Parathyroid adenoma (tissue), 2 donors: ENCODE results near the gene VPS41.

Experiments
- H2AFZ ChIP-seq: fragments of 300-600 bp; sonication (generic); one replicate; pipeline ENCODE4 v1.7.0; 2017; ENCODE audit warnings: antibody characterized with exemption, mild to moderate bottlenecking
- H3K27ac ChIP-seq: fragments of 300-600 bp; sonication (generic); one replicate; pipeline ENCODE4 v1.7.0; 2017
- H3K27me3 ChIP-seq: fragments of 300-600 bp; sonication (generic); one replicate; pipeline ENCODE4 v1.7.0; 2017; ENCODE audit warnings: low read length; ENCODE audit not compliant: control insufficient read depth, insufficient read depth
- H3K36me3 ChIP-seq: fragments of 300-600 bp; sonication (generic); one replicate; pipeline ENCODE4 v1.7.0; 2017; ENCODE audit warnings: low read length; ENCODE audit not compliant: control insufficient read depth, insufficient read depth
- H3K4me1 ChIP-seq: fragments of 300-600 bp; sonication (generic); one replicate; pipeline ENCODE4 v1.7.0; 2017; ENCODE audit warnings: control low read depth
- H3K4me2 ChIP-seq: fragments of 300-600 bp; sonication (generic); one replicate; pipeline ENCODE4 v1.7.0; 2017; ENCODE audit warnings: low read length
- H3K4me3 ChIP-seq: fragments of 300-600 bp; sonication (generic); one replicate; pipeline ENCODE4 v1.7.0; 2017; ENCODE audit warnings: low read depth, low read length
- H3K79me2 ChIP-seq: fragments of 300-600 bp; sonication (generic); one replicate; pipeline ENCODE4 v1.7.0; 2017; ENCODE audit warnings: control low read depth
- H3K9ac ChIP-seq: fragments of 300-600 bp; sonication (generic); one replicate; pipeline ENCODE4 v1.7.0; 2017; ENCODE audit warnings: mild to moderate bottlenecking
- H3K9me3 ChIP-seq: fragments of 300-600 bp; sonication (generic); one replicate; pipeline ENCODE4 v1.7.0; 2017; ENCODE audit warnings: low read length; ENCODE audit not compliant: control insufficient read depth
- CTCF ChIP-seq: fragments of 300-600 bp; sonication (generic); IDR thresholded peaks from one replicate; pipeline ENCODE4 v1.7.0; 2017; ENCODE audit warnings: antibody characterized with exemption, mild to moderate bottlenecking
- donor health status: primary hyperparathyroidism.

VPS41 gene

GRCh38 chr7:38902449-38902848 lies 6.5 kb downstream of the VPS41 start:
- no peaks in the 10 kb centered on the region for H3K27me3 ChIP-seq

GRCh38 chr7:38893061-38893460 lies 15.9 kb downstream of the VPS41 start:
- no peaks in the 10 kb centered on the region for H3K4me1 ChIP-seq
- H3K9ac ChIP-seq = no peak overlapping the region
- no peak overlapping the region for H2AFZ ChIP-seq
- H3K4me3 ChIP-seq = no peak overlapping the region
- TF ChIP-seq CTCF = no peak
- no peak overlapping the region for H3K4me2 ChIP-seq
- H3K79me2 ChIP-seq = peaks cover 10% of the 10 kb centered on the region
- H3K36me3 ChIP-seq = no peaks in the 10 kb centered on the region
- H3K9me3 ChIP-seq = no peaks in the 10 kb centered on the region
- H3K27me3 ChIP-seq = no peaks in the 10 kb centered on the region
- H3K27ac ChIP-seq = no peak overlapping the region

More at GRCh38 chr7:38902449-38902848, 6.5 kb downstream of the VPS41 start:
- peaks cover 15% of the 10 kb centered on the region for H3K79me2 ChIP-seq
- peaks cover 3% of the 10 kb centered on the region for H3K4me1 ChIP-seq
- no peaks in the 10 kb centered on the region for H3K9me3 ChIP-seq
- no peak overlapping the region for H2AFZ ChIP-seq
- no peaks in the 10 kb centered on the region for H3K36me3 ChIP-seq
- H3K4me3 ChIP-seq = no peak overlapping the region
- no peak overlapping the region for H3K4me2 ChIP-seq
- no peak for TF ChIP-seq CTCF
- H3K9ac ChIP-seq = no peak overlapping the region
- no peak overlapping the region for H3K27ac ChIP-seq

GRCh38 chr7:38890597-38890996 lies 18.4 kb downstream of the VPS41 start:
- Histone ChIP-seq H3K36me3 (no peaks in the 10 kb centered on the region), H3K9me3 (no peaks in the 10 kb centered on the region), H3K27me3 (no peaks in the 10 kb centered on the region), H3K79me2 (peaks cover 22% of the 10 kb centered on the region), H3K9ac (no peak overlapping the region), H3K4me3 (no peak overlapping the region), H2AFZ (no peak overlapping the region), H3K27ac (no peak overlapping the region), H3K4me1 (no peaks in the 10 kb centered on the region), H3K4me2 (no peak overlapping the region)
- TF ChIP-seq CTCF = no peak

- H3K36me3 ChIP-seq = no peaks in the 10 kb centered on the region
- no peaks in the 10 kb centered on the region for H3K27me3 ChIP-seq
- peaks cover 26% of the 10 kb centered on the region for H3K79me2 ChIP-seq
- H3K27ac ChIP-seq = no peak overlapping the region
- no peak overlapping the region for H3K9ac ChIP-seq
- no peak overlapping the region for H2AFZ ChIP-seq
- no peaks in the 10 kb centered on the region for H3K4me1 ChIP-seq
- no peak overlapping the region for H3K4me2 ChIP-seq
- no peaks in the 10 kb centered on the region for H3K9me3 ChIP-seq
- no peak for TF ChIP-seq CTCF
- no peak overlapping the region for H3K4me3 ChIP-seq
These were observed 19.0 kb downstream of the VPS41 start for GRCh38 chr7:38889872-38890432.

GRCh38 chr7:38889079-38889478 lies 19.9 kb downstream of the VPS41 start:
- Histone ChIP-seq H3K79me2 (peaks cover 28% of the 10 kb centered on the region), H3K4me2 (no peak overlapping the region), H3K4me1 (no peaks in the 10 kb centered on the region), H3K27me3 (no peaks in the 10 kb centered on the region), H3K4me3 (no peak overlapping the region), H3K9ac (no peak overlapping the region), H3K9me3 (no peaks in the 10 kb centered on the region), H3K36me3 (no peaks in the 10 kb centered on the region), H2AFZ (no peak overlapping the region), H3K27ac (no peak overlapping the region)
- TF ChIP-seq CTCF = no peak
